ENCODE data around the gene PPM1H.

- TF ChIP-seq, protein P1, sequence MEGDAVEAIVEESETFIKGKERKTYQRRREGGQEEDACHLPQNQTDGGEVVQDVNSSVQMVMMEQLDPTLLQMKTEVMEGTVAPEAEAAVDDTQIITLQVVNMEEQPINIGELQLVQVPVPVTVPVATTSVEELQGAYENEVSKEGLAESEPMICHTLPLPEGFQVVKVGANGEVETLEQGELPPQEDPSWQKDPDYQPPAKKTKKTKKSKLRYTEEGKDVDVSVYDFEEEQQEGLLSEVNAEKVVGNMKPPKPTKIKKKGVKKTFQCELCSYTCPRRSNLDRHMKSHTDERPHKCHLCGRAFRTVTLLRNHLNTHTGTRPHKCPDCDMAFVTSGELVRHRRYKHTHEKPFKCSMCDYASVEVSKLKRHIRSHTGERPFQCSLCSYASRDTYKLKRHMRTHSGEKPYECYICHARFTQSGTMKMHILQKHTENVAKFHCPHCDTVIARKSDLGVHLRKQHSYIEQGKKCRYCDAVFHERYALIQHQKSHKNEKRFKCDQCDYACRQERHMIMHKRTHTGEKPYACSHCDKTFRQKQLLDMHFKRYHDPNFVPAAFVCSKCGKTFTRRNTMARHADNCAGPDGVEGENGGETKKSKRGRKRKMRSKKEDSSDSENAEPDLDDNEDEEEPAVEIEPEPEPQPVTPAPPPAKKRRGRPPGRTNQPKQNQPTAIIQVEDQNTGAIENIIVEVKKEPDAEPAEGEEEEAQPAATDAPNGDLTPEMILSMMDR (IDR thresholded peaks at IDR 0.05; ENCODE audit: low read length) = no peak
- TF ChIP-seq EZH2 (IDR thresholded peaks at IDR 0.05; ENCODE audit: borderline replicate concordance, low read length) = no peak
Measured at GRCh38 chr12:62888454-62889110, 46.4 kb downstream of the PPM1H start.

Measured in OCI-LY1 (cell line).